ENCODE results near the gene GLIS2.

Gene GLIS2

DNA sequence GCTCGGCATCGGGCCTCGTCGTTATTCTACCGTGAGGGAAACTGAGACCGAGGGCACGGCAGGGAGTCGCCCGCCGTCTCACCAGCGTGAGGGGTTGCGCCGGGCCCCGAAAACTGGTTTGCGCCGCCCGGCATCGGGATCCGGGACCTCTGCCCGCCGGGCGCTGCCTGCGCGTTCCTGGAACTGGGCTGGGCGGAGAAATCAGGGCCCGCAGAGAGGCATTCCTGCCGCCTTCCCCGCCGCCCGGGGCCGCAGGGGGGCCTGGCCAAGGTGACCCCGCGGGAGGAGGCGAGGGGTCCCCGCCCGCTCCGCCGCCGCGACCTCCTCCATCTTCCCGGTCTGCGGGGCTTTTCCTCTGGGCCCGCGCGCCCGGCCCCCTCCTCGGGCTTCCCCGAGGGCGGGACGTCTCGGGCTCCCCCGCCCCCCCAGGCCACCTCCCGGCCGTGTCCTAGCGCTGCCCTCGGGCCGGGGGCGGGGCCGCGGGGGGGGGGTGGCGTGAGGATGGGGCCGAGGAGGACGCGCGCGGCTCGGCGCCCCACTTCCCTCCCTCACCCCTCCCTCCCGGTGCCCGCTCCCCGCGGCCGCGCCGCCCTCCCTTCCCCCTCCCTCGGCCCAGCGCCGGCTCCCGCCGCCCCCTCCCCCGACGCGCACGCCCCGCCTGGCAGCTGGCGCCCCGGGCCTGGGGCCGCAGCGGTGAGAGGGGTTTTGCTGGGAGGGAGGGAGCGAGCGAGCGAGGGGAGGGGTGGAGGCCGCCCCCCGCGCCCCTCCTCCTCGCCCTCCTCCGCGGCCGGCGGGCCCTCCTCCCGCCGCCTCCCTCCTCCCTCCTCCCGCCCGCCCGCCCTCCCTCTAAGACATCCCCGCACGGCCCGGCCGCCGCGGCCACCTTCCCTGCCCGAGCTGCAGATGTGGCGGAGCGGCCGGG, at the start of gene GLIS2:
TSS of gene GLIS2 (plus strand) at position 882 of the 922 bp plus-strand sequence. CDS start 16,214 bp downstream, outside the sequence.
- peak; percentile 82 for DNase-seq

DNA sequence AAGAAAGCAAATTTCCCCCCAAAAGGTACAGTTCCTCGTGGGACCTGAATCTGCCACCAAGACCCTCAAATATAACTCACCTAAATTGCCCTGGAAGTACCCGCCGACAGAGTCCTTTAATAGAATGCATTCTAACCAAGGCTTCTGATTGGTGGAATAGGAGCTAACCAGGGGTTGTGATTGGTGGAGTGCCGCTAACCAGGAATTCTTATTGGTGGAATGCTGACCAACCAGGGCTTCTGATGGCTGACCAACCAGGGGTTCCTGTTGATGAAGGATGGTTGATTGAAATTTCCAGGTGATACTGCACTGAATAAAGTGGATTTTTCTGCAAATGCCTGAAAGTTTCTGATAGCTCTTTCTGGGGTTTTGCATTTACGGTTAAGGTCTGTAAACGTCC, 49.5 kb upstream of the GLIS2 start:
- peak; percentile 23 for DNase-seq

DNA sequence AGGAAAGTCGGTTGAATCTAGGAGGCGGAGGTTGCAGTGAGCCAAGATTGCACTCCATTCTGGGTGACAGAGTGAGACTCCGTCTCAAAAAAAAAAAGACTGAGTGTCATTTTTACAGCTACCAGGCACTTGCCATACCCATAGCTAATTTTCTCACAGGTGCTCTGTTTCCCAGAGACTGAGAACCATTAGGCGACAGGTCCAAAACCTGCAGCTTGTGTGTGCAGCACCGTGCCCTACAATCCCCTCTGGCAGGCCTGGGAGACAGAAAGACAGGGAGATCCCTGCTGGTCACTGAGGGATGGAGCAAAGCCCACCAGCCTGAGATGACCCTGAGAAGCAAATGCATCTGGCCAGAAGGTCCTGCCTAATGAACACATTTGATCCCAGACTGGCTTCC, 45.8 kb upstream of the GLIS2 start:
- no peak for DNase-seq

DNA sequence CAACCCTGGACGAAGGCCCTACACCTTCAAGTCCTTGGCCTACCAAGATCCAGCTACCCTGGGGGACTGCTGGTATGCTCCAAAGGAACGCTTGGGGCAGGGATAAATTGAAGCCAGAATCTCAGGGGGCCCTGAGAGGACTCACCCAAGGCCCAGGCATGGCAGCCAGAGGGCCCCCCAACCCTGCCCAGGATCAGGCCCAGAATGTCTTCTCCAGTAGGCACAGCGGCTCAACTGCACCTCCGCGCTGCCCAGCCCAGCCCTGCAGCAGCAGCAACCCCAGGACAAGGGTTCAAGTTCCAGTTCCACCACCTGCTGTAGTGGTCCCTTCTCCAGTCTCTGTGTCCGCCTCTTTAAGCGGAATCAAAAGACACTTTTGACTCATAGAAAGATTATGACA, 45.3 kb upstream of the GLIS2 start:
- DNase-seq: no peak

DNA sequence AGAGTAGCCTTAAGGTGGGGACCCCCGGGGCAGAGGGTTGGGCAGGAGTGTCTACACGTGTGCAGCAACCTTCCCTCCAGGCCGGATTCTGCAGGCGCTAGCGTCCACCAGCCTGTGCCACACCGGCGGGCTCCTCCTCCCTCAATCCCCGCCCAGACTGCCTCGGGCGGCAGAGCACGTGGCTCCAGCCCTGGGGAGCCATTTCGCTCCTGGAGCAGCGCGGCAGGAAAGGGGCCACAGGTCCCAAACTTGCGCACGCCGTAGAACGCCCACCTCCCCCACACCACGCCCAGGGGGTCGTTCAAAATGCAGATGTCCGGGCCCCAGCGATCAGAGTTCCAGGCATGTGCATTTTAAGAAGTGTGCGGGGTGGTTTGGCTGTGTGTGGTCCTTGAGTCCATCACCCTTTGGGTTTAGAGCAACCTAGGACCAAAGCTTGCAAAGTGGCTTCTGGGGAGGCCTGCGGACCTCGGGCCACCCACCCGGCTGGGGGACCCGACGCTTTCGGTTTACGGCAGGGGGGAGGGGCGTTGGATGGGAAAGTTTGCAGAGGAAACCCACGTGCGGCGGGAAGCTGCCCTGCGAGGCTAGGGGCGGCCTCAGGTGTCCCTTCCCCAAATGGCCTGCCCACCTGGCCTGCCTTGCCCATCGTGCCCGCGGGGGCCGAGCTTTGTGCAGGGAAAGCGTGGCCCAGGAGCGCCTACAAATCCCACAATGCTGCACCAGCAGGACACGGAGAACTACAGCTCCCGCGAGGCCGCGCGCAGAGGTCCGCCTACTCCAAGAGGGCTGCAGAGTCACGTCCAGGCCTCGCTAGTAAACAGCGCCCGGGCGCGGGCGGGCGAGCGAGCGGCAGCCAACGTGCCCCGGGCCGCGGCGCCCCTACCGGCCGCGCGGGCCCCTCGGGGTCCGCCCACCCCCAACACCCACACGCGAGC, 44.4 kb upstream of the GLIS2 start:
- peak; percentile 92 for DNase-seq

DNA sequence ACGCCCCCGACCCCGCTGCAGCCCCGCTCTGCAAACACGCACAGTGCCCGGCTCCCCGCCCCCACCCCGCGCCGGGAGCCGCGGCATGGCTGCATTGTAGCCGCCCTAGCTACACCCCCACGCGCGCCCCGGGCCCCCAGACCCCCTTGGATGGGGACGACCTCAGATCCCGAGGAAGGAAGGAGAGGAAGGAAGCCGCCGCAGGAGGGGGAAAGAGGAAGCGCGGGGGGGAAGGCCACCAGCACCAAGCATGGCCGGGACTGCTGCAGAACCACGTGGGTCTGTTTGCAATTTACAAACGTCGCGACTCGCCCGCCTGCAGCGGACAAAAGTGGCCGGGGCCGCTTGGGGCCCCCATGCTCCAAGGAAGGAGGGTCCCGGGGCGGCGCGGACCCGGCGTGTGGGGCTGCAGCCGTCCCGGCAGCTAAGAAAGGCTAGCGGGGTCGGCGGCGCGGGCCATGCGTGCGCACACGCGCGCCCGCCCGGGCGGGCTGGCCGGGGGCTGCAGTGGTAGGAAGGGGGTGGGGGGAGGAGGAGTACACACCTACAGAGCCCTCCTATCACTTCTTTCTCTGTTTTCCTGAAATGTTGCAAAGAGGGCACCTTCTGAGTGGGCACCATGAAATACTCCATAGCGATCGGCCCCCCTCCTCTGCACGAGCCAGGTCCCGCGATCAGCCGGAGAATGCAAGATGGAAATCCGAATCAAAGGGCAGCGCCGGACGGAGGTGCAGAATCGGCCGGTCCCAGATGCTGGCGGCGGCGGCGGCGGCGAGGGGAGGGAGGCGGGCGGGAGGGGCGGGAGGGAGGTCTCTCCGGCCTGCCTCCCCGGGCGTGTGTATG, 43.5 kb upstream of the GLIS2 start:
- peak; percentile 29 for DNase-seq

DNA sequence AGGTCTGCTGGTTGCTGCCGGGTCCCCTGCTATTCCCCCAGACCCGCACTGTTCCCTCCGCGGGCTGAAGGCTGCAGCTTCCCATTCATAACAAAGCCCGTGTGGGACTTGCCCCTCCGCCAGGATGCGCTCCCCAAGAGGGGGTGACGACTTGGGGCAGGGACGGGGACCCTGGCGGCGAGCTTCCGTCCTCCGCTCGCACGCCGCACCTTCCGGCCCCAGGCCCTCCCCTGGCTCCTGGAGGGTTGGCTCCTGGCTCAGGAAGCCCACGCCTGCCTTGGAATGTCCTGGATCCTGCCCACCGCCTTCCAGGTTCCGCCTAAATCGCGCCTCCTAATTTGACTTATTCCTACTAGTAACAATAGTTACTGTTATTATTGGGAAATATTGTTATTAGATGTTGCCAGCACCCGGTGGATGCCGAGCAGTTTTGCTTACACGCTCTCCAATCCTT, 42.0 kb upstream of the GLIS2 start:
- peak; percentile 41 for DNase-seq

DNA sequence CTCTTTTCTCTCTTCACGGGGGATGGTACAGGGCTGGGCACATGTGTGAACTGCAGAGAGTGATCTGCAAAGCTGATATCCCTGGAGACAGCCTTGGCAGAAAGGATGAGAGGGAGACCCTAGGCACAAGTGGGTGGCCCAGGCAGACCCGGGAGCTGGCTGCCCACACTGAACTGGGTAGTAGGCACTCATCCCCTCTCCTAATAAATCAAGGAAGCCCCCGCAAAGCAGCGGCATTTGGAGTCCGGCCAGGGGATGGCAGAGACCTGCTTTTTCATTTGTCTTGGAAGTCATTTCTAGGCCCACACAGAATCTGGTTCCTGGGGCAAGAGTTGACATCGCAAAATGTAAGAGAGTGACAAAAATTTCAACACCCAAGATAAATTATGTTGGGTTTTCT, 40.0 kb upstream of the GLIS2 start:
- DNase-seq: no peak

DNA sequence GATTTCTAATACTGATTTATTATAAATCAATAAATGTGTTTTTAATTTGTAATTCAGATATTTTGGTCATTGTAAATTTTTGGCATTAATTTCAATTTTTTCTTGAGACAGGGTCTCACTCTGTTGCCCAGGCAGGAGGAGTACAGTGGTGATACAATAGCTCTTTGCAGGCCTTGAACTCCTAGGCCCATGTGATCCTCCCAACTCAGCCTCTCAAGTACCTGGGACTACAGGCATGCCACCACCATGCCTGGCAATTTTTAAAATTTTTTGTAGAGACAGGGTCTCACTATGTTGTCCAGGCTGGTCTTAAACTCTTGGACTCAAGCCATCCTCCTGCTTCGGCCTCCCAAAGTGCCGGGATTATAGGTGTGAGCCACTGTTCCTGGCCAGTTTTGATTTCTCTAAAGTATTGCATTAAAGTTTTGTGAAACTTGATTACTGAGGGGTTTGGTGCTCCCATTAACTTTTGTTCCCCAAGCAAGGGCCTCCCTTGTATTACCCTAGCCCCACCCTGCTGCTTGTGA, 37.8 kb upstream of the GLIS2 start:
- no peak for DNase-seq

DNA sequence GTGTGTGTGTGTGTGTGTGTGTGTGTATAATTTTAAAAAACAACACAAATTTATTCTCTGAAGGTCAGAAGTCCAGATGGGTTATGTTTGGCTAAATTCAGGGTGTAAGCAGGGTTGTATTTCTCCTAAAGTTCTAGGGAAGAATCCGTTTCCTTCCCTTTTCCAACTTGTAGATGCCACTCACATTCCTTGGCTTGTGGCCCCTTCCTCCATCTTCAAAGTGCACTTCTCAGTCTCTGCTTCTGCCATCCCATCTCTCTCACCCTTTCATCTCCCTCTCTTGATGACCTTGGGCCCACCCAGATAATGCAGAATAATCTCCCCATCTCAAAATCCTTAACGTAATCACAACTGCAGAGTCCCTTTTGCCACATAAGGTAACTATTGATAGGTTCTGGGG, 35.2 kb upstream of the GLIS2 start:
- DNase-seq: no peak

DNA sequence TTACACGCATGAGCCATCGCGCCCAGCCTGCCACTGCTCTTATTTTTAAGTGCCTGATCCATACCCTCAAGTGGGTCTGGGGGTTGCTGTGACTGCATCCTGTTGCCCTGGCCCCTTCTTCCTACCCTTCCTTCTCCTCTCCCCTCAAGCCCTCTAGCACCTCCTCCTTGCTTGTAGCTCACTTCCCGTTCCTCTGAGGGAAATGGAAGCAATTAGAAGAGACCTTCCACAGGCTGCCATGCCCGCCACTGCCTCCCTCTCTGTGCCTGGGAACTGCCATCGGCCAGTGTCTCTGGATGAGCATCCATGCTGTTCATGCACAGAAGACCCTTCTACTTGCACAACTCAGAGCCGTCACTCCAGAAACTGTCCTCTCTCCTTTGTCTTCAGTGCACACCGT, 32.4 kb upstream of the GLIS2 start:
- no peak for DNase-seq

DNA sequence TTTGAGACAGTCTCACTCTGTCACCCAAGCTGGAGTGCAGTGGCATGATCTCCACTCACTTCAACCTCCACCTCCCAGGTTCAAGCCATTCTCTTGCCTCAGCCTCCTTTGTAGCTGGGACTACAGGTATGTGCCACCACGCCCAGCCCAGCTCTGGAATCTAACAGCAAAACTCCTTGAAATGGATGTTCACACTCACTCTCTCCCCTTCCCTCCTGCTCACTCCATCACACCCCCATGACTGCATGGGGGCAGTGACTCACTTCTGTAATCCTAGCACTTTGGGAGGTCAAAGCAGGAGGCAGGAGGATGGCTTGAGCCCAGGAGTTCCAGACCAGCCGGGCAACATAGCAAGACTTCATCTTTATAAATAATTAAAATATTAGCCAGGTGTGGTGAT, 31.9 kb upstream of the GLIS2 start:
- peak; percentile 35 for DNase-seq

DNA sequence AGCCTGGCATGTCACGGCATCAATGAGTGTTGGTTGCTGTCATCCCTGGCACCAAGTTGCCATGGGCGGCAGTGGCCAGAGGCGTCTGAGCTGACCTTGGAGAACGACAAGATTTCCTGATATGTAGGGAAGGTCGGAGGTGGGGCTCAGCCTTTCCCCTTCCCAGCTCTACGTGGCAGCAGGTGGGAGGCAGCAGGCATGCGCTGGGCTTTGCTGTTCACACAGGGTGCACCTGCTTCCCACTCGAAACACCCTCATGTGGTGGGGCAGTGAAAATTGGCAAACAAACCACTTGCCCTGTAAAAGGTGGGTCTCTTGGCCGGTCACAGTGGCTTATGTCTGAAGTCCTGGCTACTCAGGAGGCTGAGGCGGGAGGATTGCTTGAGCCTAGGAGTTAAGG, 30.7 kb upstream of the GLIS2 start:
- no peak for DNase-seq

DNA sequence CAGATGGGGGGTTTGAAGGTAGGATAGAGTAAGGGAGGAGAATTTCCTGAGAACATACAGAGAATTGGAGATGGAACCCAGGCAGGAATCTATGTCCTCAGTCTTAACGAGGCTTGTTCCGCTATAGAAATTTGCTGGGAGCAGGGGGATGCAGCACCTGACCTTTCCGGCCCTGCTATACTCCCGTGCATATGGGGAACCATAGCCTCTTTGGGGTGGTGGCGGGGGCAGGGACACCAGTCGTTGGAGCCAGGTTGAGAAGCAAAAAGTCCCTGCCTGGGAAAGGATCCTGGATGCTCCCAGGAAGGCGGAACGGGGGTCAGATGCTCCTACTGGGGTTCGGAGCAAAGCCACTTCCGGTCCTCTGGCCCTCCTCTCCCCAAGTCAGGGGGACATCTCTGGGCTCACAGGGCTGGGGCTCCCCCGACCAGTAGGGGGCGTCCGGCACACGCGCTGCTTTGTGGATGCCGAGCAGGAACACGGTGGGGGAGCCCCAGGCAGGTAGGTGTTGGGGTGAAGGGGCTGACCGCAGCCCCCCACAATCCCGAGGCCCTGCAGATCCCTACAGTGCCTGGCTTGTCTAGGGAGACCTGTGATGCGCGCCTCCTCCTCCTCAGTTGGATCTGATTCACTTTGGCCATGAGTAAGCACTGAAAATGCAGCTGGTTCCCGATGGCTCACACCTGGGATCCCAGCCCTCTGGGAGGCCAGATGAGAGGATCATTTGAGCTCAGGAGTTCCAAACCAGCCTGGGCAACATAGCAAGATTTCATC, 27.5 kb upstream of the GLIS2 start:
- peak; percentile 53 for DNase-seq

DNA sequence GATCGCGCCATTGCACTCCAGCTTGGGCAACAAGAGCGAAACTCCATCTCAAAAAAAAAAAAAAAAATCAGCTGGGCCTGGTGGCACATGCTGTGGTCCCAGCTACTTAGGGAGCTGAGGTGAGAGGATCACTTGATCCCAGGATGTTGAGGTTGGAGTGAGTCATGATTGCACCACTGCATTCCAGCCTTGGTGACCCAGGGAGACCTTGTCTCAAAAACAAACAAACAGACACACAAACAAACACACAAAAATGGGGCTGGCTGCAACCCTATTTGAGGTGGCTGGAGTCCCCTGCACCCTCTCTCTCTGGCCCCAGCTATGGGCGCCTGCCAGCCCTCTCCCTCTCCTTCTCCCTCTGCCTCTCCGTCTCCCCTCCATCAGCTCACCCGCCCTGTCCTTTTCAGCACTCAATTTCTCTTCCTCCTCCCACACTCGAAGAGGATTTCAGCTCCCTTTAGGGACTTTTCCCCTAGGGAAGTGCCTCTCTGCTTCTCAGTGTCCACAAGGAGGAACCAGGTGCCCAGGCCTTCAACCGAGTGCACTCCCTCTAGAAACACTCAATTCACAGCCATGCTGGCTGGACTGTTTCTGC, 25.5 kb upstream of the GLIS2 start:
- peak; percentile 57 for DNase-seq

DNA sequence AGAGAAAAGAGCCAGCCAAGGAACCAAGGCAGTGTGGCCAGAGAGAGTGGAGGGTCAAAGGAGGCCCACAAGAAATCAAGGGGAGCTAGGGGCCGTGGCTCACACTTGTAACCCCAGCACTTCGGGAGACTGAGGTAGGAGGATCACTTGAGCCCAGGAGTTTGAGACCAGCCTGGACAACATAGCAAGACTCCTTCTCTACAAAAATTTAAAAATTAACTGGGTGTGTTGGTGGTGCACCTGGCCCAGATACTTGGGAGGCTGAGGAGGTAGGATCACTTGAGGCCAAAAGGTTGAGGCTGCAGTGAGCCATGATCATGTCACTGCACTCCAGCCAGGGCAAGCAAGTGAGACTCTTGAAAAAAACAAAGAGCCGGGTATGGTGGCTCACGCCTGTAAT, 24.2 kb upstream of the GLIS2 start:
- no peak for DNase-seq

DNA sequence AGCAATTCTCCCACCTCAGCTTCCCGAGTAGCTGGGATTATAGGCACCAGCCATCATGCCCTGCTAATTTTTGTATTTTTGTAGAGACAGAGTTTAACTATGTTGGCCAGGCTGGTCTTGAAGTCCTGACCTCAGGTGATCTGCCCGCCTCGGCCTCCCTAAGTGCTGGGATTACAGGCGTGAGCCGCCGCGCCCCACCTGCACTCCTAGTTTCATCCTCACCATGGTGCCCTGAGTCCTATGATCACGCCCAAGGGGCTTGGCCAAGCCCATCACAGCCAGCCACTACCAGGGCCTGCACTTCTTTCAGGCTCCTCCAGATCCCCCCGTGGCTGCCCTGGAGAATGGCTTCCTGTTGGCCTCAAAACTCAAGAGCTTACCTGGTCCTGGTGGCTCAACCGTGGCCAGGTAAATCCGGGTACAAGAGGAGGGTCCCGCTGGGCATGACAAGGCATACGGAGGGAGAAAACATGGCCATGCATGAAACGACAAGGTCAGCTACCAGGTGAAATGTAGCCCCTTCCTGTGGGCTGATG, 22.6 kb upstream of the GLIS2 start:
- DNase-seq: no peak

DNA sequence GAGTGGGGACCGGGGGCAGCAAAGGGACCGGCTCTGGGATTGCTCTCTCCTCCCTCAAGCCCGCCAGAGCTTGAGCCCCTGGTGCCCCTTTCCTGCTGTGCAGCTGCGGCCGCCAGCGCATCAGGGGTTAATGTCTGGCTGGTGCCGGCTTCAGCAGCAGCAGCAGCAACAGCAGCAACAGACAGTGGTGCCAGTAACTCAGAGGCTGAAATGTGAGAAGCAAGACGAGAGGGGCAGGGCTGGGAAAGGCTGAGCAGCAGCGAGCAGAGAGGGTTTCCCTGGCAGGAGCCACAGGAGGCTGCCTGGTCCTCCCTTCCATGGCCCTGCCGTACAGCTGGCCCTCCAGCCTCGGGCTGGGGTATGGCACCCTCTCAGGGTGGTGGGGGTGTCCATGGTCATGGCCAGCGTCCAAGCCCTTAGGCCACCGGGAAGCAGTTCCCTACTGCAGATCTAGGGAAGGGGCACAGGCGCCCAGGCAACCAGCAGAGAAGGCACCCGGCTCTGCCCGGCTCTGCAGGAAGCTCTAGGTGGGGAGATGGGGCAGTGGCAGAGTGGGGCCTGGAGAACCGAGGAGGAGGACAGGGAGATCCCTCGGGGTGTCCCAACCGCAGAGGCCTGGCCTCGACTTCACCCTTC, 21.9 kb upstream of the GLIS2 start:
- DNase-seq: peak; percentile 78

DNA sequence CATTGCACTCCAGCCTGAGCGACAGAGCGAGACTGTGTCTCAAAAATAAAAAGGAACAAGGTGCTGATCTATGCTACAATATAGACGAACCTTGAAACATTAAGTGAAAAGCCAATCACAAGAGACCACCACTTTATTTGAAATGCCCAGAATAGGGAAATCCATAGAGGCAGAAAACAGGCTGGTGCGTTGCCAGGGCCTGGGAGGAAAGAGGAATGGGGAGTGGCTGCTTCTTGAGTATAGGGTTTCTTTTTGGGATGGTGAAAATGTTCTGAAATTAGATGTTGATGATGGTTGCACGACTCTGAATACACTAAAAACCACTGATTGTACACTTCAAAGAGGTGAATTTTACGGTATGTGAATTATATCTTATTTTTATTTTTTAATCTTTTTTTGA, 20.3 kb upstream of the GLIS2 start:
- no peak for DNase-seq

DNA sequence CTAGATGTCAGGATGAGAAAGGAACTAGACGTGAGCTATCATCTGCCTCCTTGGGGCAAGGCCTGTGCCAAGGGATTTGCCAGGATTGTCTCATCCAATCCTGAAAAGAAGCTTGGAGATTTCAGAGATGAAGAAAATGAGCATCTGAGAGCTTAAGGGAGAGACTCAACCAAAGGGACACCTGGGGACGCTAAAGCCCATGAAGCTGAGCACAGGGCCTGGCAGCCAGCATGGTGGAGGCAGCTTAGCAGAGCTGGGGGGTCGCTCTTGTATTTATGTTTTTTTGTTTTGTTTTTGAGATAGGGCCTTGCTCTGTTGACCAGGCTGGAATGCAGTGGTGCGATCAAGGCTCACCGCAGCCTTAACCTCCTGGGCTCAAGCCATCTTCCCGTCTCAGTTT, 18.4 kb upstream of the GLIS2 start:
- no peak for DNase-seq

Measured in fibroblast of skin of right quadriceps (primary cell).